Measurements from ENCODE around the gene FAAP20.
"Not testable (repeated sequence)": the region's sequence is repeated elsewhere in the genome, so short reads cannot be mapped to it uniquely, and the experiment has no call there.

Gene FAAP20

GRCh38 chr1:2154022-2154421, 40.5 kb downstream of the FAAP20 start:
- no peak for DNase-seq

- DNase-seq = no peak
Observed at GRCh38 chr1:2152954-2153353, 41.6 kb downstream of the FAAP20 start.

- no peak for DNase-seq
Observed at GRCh38 chr1:2151911-2152310, 42.7 kb downstream of the FAAP20 start.

DNA sequence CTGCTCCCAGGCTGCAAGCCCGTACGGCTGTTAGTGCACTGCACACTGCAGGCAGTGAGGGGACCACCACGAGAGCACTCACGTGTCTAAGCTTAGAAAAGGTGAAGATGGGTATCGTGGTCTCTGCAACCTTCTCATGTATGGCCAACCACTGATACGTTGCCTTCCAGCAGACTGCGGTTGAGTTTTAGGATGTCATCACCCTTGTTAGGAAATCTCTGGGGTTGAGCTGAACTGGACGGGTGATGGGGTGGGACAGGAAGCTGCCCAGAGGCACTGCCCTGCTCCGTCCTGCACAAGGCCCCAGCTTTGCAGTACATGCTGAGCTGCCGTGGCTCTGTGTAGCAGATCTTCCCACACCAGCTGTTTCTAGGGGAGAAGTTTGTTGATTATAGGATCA, 43.3 kb downstream of the FAAP20 start:
- no peak for DNase-seq

DNA sequence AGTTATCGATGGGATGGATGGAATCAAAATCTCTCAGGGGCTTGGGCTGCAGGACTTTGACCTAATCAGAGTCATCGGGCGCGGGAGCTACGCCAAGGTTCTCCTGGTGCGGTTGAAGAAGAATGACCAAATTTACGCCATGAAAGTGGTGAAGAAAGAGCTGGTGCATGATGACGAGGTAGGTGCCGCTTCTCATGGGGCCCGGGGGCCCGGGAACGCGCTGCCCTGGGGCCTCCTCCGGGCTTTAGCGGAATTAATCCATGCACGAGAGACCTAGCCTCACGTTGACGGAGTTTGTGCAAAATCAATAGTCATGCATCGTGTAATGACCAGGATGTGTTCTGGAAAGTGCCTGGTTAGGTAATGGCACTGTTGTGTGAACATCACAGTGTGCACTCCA, 43.8 kb downstream of the FAAP20 start:
- DNase-seq = no peak

GRCh38 chr1:2148691-2149090, 45.9 kb downstream of the FAAP20 start:
- no peak for DNase-seq

- not testable (repeated sequence) for DNase-seq
Observed at GRCh38 chr1:2147869-2148268, 46.7 kb downstream of the FAAP20 start.

GRCh38 chr1:2146836-2147517, 47.6 kb downstream of the FAAP20 start:
- DNase-seq = no peak

DNA sequence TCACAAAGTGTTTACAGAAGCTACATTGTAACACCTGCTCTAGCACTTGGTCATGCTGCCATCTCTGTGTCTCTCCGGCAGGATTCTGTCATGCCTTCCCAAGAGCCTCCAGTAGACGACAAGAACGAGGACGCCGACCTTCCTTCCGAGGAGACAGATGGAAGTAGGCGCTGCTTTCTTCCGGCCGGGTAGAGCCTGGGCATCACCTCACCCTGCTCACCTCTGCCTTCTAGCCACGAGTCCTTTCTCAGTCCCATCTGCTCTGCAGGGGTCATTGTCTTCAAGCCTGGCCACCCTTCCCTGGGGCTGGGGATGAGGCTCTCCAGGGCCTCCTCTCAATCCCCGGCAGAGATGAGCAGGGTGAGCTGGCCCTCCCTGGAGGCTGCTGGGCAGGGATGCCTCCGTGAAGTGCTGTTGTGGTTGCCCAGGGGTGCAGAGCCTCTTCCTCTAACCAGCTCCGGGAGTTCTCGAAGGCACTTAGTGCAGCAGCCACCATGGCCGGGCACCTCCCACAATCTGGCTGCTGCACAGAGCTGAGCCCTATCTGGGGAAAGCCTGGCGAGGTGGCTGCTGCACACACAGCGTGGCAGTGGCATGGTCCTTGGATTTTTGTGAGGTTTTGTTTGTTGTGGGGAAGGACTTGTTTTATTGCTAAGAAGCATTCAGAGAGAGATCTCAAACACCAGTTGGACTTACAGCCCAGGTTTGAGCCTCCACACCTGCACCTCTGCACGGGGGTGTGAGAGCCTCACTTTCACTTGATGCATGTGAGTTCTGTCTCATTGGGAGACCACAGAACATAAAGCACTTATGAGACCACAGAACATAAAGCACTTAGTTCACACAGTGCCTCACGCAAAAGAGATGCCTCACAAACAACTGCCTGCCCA, 48.4 kb downstream of the FAAP20 start:
- no peak for DNase-seq

DNA sequence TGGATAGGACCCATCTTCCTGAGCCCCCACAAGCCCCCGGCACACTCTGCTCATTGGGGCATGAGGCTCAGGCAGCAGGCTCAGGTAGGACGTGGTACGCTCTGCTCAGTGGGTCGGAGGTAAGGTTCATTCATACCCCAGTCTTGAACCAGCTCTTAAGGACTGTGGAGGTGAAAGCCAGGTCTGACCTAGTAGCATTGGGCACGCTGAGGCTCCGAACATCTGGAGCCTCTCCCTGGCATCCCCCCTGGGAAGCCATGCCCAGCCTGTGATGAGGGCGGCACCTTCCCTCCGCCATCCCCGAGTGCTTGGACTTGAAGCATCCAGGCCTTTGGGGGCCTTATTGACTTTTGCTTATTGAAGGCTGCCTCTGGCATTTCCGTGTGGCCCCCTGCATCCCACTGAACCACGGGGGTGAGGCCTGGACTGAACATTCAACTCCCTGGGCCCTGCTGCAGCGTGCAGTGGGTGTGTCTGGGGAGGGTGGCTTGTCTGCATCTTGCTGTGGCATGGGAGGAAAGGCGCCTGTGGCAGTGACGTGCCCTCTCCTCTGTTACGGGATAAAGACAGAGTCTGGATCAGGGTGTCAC, 50.0 kb downstream of the FAAP20 start:
- DNase-seq = no peak

- no peak for DNase-seq
Observed at GRCh38 chr1:2143814-2144500, 50.6 kb downstream of the FAAP20 start.

DNA sequence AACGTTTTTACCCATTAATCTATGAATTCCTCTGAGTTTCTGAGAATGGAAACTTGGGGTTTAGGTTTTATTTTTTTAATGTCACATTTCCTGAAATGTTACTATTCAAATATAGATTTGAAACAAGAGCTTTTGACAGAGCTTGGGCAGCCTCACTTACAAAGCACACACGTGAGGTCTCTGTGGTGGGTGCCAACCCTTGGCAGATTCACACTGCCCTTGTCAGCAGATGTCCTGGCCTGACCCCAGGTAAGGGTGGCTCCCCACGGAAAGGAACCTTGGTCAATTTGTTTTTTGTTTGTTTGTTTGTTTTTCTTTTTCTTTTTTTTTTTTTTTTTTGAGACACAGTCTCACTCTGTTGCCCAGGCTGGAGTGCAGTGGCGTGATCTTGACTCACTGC, 53.5 kb downstream of the FAAP20 start:
- no peak for DNase-seq
